HG03039 (cell line): ENCODE data around the gene RPL35.

ENCODE experiments used
- ATAC-seq: cut with Tn5 transposase; IDR thresholded peaks from one replicate; pipeline ENCODE4 v1.9.1; 2021; ENCODE audit warnings: mild to moderate bottlenecking, moderate library complexity; ENCODE audit not compliant: unreplicated experiment

The RPL35 gene

GRCh38 chr9:124877021-124877782 is 15.4 kb upstream of the RPL35 start:
- ATAC-seq: no peak

- ATAC-seq: no peak
These were observed 13.7 kb upstream of the RPL35 start for GRCh38 chr9:124875501-124875900.

GRCh38 chr9:124873664-124874063 is 11.9 kb upstream of the RPL35 start:
- no peak for ATAC-seq

GRCh38 chr9:124871156-124871561 is 9.4 kb upstream of the RPL35 start:
- no peak for ATAC-seq

- ATAC-seq: no peak
These were observed 9.0 kb upstream of the RPL35 start for GRCh38 chr9:124870723-124871122.

- ATAC-seq: peak; percentile 31
These were observed 8.3 kb upstream of the RPL35 start for GRCh38 chr9:124869986-124870560.

GRCh38 chr9:124869466-124869985 is 7.8 kb upstream of the RPL35 start:
- ATAC-seq: peak; percentile 11

GRCh38 chr9:124868511-124869465 is 7.0 kb upstream of the RPL35 start:
- peak; percentile 44 for ATAC-seq

- no peak for ATAC-seq
These were observed 1.7 kb upstream of the RPL35 start for GRCh38 chr9:124863371-124863871.

- no peak for ATAC-seq
These were observed 995 bp downstream of the RPL35 start for GRCh38 chr9:124860582-124861341.

- no peak for ATAC-seq
These were observed 1.8 kb downstream of the RPL35 start for GRCh38 chr9:124859803-124860581.

GRCh38 chr9:124858330-124859046 is 3.3 kb downstream of the RPL35 start:
- ATAC-seq: no peak

- no peak for ATAC-seq
These were observed 4.1 kb downstream of the RPL35 start for GRCh38 chr9:124857533-124858162.

GRCh38 chr9:124855944-124856765 is 5.6 kb downstream of the RPL35 start:
- ATAC-seq: no peak

GRCh38 chr9:124855566-124855943 is 6.2 kb downstream of the RPL35 start:
- no peak for ATAC-seq

- no peak for ATAC-seq
These were observed 6.9 kb downstream of the RPL35 start for GRCh38 chr9:124854822-124855221.

- ATAC-seq: no peak
These were observed 7.6 kb downstream of the RPL35 start for GRCh38 chr9:124854161-124854560.
